HG02884 (cell line): ENCODE measurements around the gene TGFB1I1.
"Not testable (repeated sequence)": the region's sequence is repeated elsewhere in the genome, so short reads cannot be mapped to it uniquely, and the experiment has no call there.

Source experiments
- ATAC-seq: cut with Tn5 transposase; IDR thresholded peaks from one replicate; pipeline ENCODE4 v1.9.1; 2021; ENCODE audit warnings: mild to moderate bottlenecking, moderate library complexity; ENCODE audit not compliant: unreplicated experiment

TGFB1I1 gene

DNA sequence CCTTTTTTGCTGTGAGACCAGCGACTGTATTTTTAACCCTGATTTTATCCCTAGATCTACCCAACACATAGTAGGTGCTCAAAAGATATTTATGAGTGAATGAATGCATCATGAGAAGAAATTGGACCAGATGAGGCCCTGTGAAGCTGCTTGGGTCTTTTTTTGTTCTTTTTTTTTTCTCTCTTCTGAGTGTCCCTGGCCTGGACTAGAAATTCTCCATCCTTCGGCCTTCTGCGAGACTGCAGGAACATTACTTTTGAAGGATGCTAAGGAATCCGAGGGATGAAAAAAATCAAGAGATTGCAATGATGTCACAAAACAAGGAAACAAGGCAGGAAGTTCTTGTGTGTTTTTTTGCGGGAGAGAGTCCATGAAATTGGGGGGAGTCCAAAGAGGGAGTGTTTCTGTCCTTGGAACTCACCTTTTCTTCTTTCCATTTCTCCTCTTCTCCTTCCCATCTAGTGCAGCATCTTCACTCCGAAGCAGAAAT, 36.8 kb downstream of the TGFB1I1 start:
- ATAC-seq, result no peak

DNA sequence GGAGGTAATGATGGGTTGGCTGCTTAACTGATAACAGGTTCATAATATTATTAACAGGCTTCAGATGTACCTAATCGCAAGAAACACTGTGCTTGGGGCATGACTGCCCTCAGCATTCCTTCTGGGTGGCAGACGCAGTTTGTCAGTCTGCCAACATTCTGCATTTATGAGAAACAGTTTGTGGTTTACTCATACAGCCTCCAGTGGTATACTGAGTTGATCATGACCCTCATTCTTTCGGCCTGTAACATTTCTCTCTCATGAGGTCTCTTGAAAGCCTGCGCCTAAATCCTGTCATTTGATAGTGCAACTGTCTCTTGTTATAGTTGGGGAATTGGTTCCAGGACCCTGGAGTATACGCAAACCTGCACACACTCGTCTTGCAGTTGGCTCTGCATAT, 41.2 kb downstream of the TGFB1I1 start:
- ATAC-seq, result no peak

DNA sequence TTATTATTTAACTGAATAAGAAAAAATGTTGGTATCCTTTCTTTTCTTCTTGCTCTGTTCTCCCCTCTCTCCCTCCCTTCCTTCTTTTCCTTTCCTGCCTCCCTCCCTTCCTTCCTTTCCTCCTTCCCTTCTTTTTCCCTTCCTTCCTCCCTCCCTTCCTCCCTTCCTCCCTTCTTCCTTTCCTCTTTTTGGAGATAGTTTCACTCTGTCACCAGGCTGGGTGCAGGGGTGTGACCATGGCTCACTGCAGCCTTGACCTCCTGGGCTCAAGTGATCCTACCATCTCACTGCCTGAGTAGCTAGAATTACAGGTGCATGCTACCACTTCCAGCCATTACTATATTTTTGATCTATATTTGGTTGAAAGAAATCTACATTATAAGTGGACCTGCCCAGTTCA, 41.9 kb downstream of the TGFB1I1 start:
- ATAC-seq, result no peak

DNA sequence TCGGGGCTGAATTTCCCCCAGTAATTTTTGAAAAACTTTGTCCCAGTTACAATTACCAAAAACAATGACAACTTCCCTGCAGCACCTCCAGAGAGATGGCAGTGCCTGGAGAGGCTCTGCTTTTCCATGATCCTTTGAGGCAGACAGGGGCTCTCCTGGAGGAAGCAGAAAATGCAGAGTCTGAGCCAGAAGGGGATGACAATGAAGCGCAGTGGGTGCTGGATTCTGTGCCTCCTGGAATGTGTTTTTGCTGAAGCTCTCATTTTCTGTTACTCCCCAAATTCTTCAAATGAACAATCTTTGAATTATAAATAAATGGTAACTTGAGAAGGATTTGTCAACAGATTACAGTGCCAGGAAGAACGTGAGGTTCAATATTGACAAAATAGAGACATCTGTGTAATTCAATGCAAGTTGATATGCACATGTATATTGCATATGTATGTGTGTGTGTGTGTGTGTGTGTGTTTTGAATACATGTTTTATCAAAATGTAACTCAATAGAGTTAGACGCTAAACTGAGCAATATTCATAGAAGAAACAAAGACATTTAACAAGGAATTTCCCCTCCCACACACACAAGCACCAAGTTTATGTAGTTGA, 45.9 kb downstream of the TGFB1I1 start:
- ATAC-seq, result no peak

DNA sequence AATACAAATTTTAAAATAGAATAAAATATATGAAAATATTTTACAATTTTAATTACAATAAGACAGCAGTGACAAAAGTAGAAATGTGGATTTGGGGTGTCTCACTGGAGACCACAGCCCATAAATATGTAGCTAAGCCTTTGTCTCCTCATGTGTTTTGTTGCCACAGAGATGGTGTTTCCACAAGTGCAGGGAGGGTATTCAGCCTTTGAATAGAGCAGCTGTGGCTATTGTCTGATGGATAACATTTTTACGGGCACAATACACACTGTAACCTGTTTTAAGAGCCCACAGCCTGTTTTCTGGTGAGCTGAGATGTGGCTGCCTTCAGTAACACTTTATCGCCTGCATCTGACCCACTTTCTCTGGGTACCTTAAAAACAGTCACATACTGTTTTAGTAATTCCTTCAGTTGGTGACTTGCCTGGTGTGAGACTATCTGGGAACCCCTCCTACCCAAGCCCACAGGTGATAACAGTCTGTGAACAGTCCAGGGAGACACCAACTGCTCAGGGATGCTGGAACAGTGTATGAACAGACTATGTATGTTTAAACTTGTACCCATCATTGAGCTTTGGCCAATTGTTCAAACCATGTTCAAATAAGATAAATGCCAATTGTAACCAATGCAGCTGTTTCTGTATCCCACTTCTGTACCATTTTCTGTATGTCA, 47.9 kb downstream of the TGFB1I1 start:
- ATAC-seq, result no peak

DNA sequence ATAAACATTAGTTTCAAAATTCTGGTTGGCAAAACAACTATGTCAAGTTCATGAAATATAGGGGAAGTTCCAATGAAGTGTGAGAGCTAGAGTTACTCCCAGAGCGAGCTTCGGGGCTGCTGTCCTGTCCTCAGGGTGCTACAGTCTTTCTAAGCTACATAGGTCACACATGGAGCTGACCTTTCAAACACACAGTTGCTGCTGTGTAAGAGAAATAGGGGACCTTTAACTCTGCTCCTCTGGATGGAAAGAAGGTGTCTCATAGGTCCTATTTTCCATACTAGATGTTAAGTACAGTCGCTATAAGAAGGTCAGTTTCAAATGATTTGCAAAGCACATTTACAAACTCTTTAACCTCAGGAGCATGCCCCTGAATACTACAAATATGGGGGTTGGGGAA, 49.4 kb downstream of the TGFB1I1 start:
- no peak for ATAC-seq

DNA sequence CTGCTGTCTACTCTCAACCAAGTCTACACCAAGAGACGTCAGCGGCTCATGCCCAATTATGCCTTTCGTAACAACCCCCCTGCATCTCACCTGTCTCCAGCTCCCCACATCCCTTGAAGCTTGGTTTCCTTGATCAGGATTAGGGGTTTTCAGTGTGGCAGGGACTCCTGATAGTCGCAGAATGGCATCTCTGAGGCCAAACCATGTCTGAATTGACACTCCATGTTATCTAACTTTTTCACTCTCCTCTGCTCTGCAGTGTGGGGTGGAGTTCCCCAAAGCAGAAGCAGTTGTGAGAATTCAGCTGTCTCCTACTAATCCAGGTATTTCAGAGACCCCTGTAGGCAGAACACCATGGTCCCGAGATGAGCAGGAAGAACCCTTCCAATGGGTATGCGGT, 50.1 kb downstream of the TGFB1I1 start:
- ATAC-seq, result no peak

DNA sequence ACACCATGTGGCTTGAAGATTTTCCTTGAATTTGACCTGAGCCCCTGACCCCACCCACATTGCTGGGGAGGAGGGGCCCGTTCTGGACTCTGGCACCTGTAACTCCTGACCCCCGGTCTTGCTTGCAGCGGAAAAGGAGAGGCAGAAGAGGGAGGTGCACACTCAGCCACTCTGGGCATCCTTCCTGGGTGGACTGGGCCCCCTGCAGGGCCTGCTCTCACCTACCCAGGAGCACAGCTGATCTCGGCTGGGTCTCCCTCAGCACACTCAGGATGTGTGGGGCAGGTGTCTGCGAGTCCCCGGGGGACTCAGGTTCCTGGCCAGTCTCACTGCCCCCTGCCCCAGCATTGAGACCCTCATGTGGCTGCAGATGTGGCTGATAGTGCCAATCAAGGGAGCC, 51.8 kb downstream of the TGFB1I1 start:
- not testable (repeated sequence) for ATAC-seq

DNA sequence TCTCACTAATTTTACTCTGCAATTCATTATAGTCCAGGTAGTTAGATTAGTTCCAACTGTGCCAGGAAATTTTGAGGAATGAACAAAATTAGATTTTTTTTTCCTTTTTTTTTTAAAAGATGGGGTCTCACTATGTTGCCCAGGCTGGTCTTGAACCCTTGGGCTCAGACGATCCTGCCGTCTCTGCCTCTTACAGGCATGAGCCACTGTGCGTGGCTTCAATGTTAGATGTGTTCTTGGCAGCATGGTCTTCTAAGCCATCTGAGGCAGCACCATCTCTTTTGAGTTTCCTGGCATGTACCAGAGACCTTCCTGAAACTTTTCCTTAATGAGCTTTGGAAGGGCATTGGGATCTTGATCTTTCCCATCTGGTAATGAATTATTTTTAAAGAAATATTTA, 53.2 kb downstream of the TGFB1I1 start:
- no peak for ATAC-seq
